Psoas muscle (tissue), 8 donors: ENCODE data around the gene NANOS2. TPM values are rescaled to one million over a fixed set of nuclear protein-coding genes. Genes with fewer than 3 reads are reported as not detected.

Source experiments
- ATAC-seq, 4 donors: fragments of 200-7000 bp; cut with Tn5 transposase; one replicate each; pipeline ENCODE4 v1.9.1; 2020; ENCODE audit warnings: moderate library complexity in 3 of 4, mild to moderate bottlenecking in 2 of 4
- DNase-seq, 2 donors: peaks; one replicate each; pipeline ENCODE4 v3.0.0-alpha.2; 2020
- H3K27ac ChIP-seq: fragments of 200-600 bp; one replicate; pipeline ENCODE4 v1.8.0; 2022
- H3K27me3 ChIP-seq, 3 donors: fragments of 200-600 bp in 1 of 3; one replicate each; pipeline versions ENCODE4 v1.6.1 to v1.8.0; 2013 to 2022; ENCODE audit warnings: low read length in 2 of 3, mild to moderate bottlenecking in 2 of 3, moderate library complexity in 1 of 3; ENCODE audit not compliant: insufficient read depth in 3 of 3
- H3K36me3 ChIP-seq, 2 donors: fragments of 200-600 bp in 1 of 2; one replicate each; pipeline versions ENCODE4 v1.6.1 to v1.8.0; 2013 to 2022; ENCODE audit warnings: low read depth in 1 of 2, mild to moderate bottlenecking in 1 of 2, moderate library complexity in 1 of 2; ENCODE audit not compliant: insufficient read depth in 1 of 2
- H3K4me1 ChIP-seq: fragments of 200-600 bp; one replicate; pipeline ENCODE4 v1.8.0; 2022
- H3K4me3 ChIP-seq: fragments of 200-600 bp; one replicate; pipeline ENCODE4 v1.8.0; 2022; ENCODE audit warnings: mild to moderate bottlenecking
- H3K9me3 ChIP-seq: fragments of 200-600 bp; one replicate; pipeline ENCODE4 v1.8.0; 2022
- CTCF ChIP-seq: fragments of 200-600 bp; IDR thresholded peaks from one replicate; pipeline ENCODE4 v1.8.0; 2022; ENCODE audit warnings: antibody characterized with exemption
- WGBS, 3 donors: extraction: QIAGEN DNeasy Blood & Tissue Kit; methylation state at CpG; one replicate each; pipeline versions ENCODE4 v1.1.6 to v1.1.7; 2013; 5-methylcytosine and 5-hydroxymethylcytosine counted together
- intact Hi-C, 2 donors: fragments of 100-400 bp; cut with DNase I; formaldehyde crosslinking; loops; one replicate each; pipeline versions ENCODE4 v1.11.0 to v1.14.2; 2022
- polyA plus RNA-seq, 3 donors: library from polyadenylated mRNA; stranded (reverse); fragments of 200-250 nt; gene quantifications; one replicate each; pipeline ENCODE4 v1.2.3, GENCODE V29; 2013
- total RNA-seq, 4 donors: library from RNA; stranded (reverse); fragmentation: NEBNext Ultra II Directional in 2 of 4; extraction: Animal tissue kit (Norgen Biotek cat#: 25700) in 2 of 4; gene quantifications; one replicate each; pipeline versions ENCODE4 v1.2.1 to v1.2.4, GENCODE V29; 2021 to 2023
- donor health status: healthy with polysubstance abuse.
- donor health status: DM: no; HTN: no; CAD: no; lungs with moderate emphysema.
- donor health status: Bipolar disorder and iron deficiency.
- donor health status: healthy.
- donor health status: DM: yes; HTN: yes; CAD: no.
- donor health status: DM: no; HTN: no; CAD: no.
- donor health status: DM: no; HTN: no; CAD: no.
- donor health status: DM: yes; HTN: yes; CAD: no.

The NANOS2 gene
- total and polyA plus RNA-seq, 7 donors: not detected

GRCh38 chr19:45882652-45883585, 31.7 kb downstream of the NANOS2 start:
- peaks cover 0 to 1% (median 0%) of the 10 kb centered on the region in 3 donors for H3K27me3 ChIP-seq
- H3K27ac ChIP-seq: peak overlapping the region; percentile 36
- peak; percentile 85 for TF ChIP-seq CTCF
- intact Hi-C loops: loop anchor here in 1 of 2 donors (1.0 kb wide), 1 partner anchor 66 kb away; no protein-coding TSS in a partner anchor
- H3K9me3 ChIP-seq: no peaks in the 10 kb centered on the region
- DNase-seq (peak; percentile 82 to 89), ATAC-seq (peak; percentile 20 to 40 (median 30))
- H3K4me3 ChIP-seq: peak overlapping the region; percentile 87
- peaks cover 0 to 17% of the 10 kb centered on the region in 2 donors for H3K36me3 ChIP-seq
- 23 to 24% (median 24%) methylated on average over 45 to 47 of the region's 47 CpGs for WGBS, 3 donors
- peaks cover 29% of the 10 kb centered on the region for H3K4me1 ChIP-seq

- Histone ChIP-seq H3K4me3 (peak overlapping the region; percentile 87), H3K36me3 (peaks cover 0 to 17% of the 10 kb centered on the region in 2 donors), H3K27me3 (peaks cover 0 to 3% (median 1%) of the 10 kb centered on the region in 3 donors), H3K27ac (no peak overlapping the region), H3K4me1 (peaks cover 29% of the 10 kb centered on the region), H3K9me3 (no peaks in the 10 kb centered on the region)
- DNase-seq: no peak
- no peak for TF ChIP-seq CTCF
- intact Hi-C loops: no loop called here
- WGBS, 3 donors: 51 to 63% (median 62%) methylated on average over 4 of the region's 4 CpGs
- no peak for ATAC-seq
Observed at GRCh38 chr19:45881909-45882528, 32.6 kb downstream of the NANOS2 start.

- H3K36me3 ChIP-seq: peaks cover 0 to 17% of the 10 kb centered on the region in 2 donors
- no peak for ATAC-seq
- no peak for DNase-seq
- no peak for TF ChIP-seq CTCF
- no peaks in the 10 kb centered on the region for H3K9me3 ChIP-seq
- H3K4me3 ChIP-seq: no peak overlapping the region
- 80 to 88% (median 83%) methylated on average over 10 of the region's 10 CpGs for WGBS, 3 donors
- intact Hi-C loops: no loop called here
- H3K4me1 ChIP-seq: peaks cover 29% of the 10 kb centered on the region
- H3K27me3 ChIP-seq: peaks cover 0 to 4% (median 3%) of the 10 kb centered on the region in 3 donors
- no peak overlapping the region for H3K27ac ChIP-seq
Observed at GRCh38 chr19:45881082-45881908, 33.3 kb downstream of the NANOS2 start.

GRCh38 chr19:45879971-45880370, 34.6 kb downstream of the NANOS2 start:
- 23 to 61% (median 34%) methylated on average over 2 of the region's 2 CpGs for WGBS, 3 donors
- no peak for TF ChIP-seq CTCF
- DNase-seq: no peak
- H3K9me3 ChIP-seq: no peaks in the 10 kb centered on the region
- H3K4me3 ChIP-seq: no peak overlapping the region
- H3K4me1 ChIP-seq: peaks cover 26% of the 10 kb centered on the region
- intact Hi-C loops: no loop called here
- H3K27ac ChIP-seq: no peak overlapping the region
- no peak for ATAC-seq
- peaks cover 0 to 5% (median 4%) of the 10 kb centered on the region in 3 donors for H3K27me3 ChIP-seq
- peaks cover 0 to 17% of the 10 kb centered on the region in 2 donors for H3K36me3 ChIP-seq
